Tibial artery (tissue), 4 donors: Measurements from ENCODE around the gene NDUFS8.
A peak's percentile ranks its signal among the peaks of the same experiment; 100 is the strongest.

Experiments used
- DNase-seq, 2 donors: peaks; one replicate each; pipeline ENCODE4 v3.0.0-alpha.2; 2019
- H3K27ac ChIP-seq, 2 donors: fragments of 200-600 bp; sonication (generic) in 1 of 2; 1 replicate in 1 of 2; 2 replicates in 1 of 2; pipeline ENCODE4 v1.5.1; 2018 to 2019; ENCODE audit warnings: mild to moderate bottlenecking in 1 of 2
- H3K27me3 ChIP-seq, 2 donors: fragments of 200-600 bp; sonication (generic) in 1 of 2; one replicate each; pipeline versions ENCODE4 v1.5.1 to v1.6.0; 2016 to 2019
- H3K36me3 ChIP-seq, 3 donors: fragments of 200-600 bp; sonication (generic) in 2 of 3; one replicate each; pipeline ENCODE4 v1.5.1; 2016 to 2019; ENCODE audit warnings: mild to moderate bottlenecking in 2 of 3
- H3K4me1 ChIP-seq, 4 donors: fragments of 200-600 bp; sonication (generic) in 2 of 4; 1 replicate in 3 of 4; 2 replicates in 1 of 4; pipeline ENCODE4 v1.5.1; 2016 to 2019
- H3K4me3 ChIP-seq, 2 donors: fragments of 200-600 bp; sonication (generic) in 1 of 2; 1 replicate in 1 of 2; 2 replicates in 1 of 2; pipeline ENCODE4 v1.5.1; 2018 to 2019; ENCODE audit warnings: mild to moderate bottlenecking in 2 of 2
- H3K9me3 ChIP-seq, 3 donors: fragments of 200-600 bp; sonication (generic) in 1 of 3; one replicate each; pipeline ENCODE4 v1.5.1; 2016 to 2019
- CTCF ChIP-seq, 2 experiments: fragments of 200-600 bp in 1 of 2; fragments of 450-650 bp in 1 of 2; IDR thresholded peaks; one replicate each; pipeline ENCODE4 v1.5.1; 2017 to 2019; ENCODE audit warnings: antibody characterized with exemption in 2 of 2, mild to moderate bottlenecking in 1 of 2, moderate library complexity in 1 of 2
- intact Hi-C: fragments of 100-400 bp; cut with DNase I; formaldehyde crosslinking; loops from one replicate; pipeline ENCODE4 v1.15.0; 2023; ENCODE audit warnings: low total_unique reads

NDUFS8 gene

GRCh38 chr11:67998150-67999045 lies 32.1 kb upstream of the NDUFS8 start:
- DNase-seq, result no peak
- H3K27me3 ChIP-seq, result no peaks in the 10 kb centered on the region
- no peak overlapping the region for H3K4me3 ChIP-seq
- H3K4me1 ChIP-seq, result peaks cover 0 to 15% (median 4%) of the 10 kb centered on the region in 4 donors
- H3K9me3 ChIP-seq, result no peaks in the 10 kb centered on the region
- peaks cover 0 to 24% (median 6%) of the 10 kb centered on the region in 3 donors for H3K36me3 ChIP-seq
- no peak for TF ChIP-seq CTCF (IDR thresholded peaks at IDR 0.05)
- intact Hi-C loops, result no loop called here
- no peak overlapping the region for H3K27ac ChIP-seq

- intact Hi-C loops, result no loop called here
- DNase-seq, result no peak
- no peak for TF ChIP-seq CTCF (IDR thresholded peaks at IDR 0.05)
These were observed 31.3 kb upstream of the NDUFS8 start for GRCh38 chr11:67999201-67999629.

GRCh38 chr11:67999704-68000103 lies 30.8 kb upstream of the NDUFS8 start:
- Histone ChIP-seq H3K9me3 (no peaks in the 10 kb centered on the region), H3K27me3 (no peaks in the 10 kb centered on the region), H3K36me3 (peaks cover 0 to 24% (median 6%) of the 10 kb centered on the region in 3 donors), H3K4me3 (no peak overlapping the region), H3K4me1 (peaks cover 0 to 20% (median 7%) of the 10 kb centered on the region in 4 donors), H3K27ac (no peak overlapping the region)
- no peak for TF ChIP-seq CTCF (IDR thresholded peaks at IDR 0.05)
- intact Hi-C loops, result no loop called here
- no peak for DNase-seq

More at GRCh38 chr11:67999201-67999629, 31.3 kb upstream of the NDUFS8 start:
- H3K4me1 ChIP-seq, result peaks cover 0 to 17% (median 5%) of the 10 kb centered on the region in 4 donors
- H3K9me3 ChIP-seq, result no peaks in the 10 kb centered on the region
- no peak overlapping the region for H3K4me3 ChIP-seq
- H3K27me3 ChIP-seq, result no peaks in the 10 kb centered on the region
- H3K27ac ChIP-seq, result no peak overlapping the region
- H3K36me3 ChIP-seq, result peaks cover 0 to 24% (median 6%) of the 10 kb centered on the region in 3 donors

GRCh38 chr11:68002575-68002937 lies 27.9 kb upstream of the NDUFS8 start:
- Histone ChIP-seq H3K4me1 (peaks cover 0 to 17% (median 7%) of the 10 kb centered on the region in 4 donors), H3K4me3 (peak overlapping the region; percentile 74 to 76), H3K27ac (peak overlapping the region in 1 of 2 donors; percentile 78), H3K9me3 (no peaks in the 10 kb centered on the region), H3K36me3 (peaks cover 0 to 11% (median 0%) of the 10 kb centered on the region in 3 donors), H3K27me3 (no peaks in the 10 kb centered on the region)
- peak in 1 of 2 donors; percentile 52 for DNase-seq
- no peak for TF ChIP-seq CTCF (IDR thresholded peaks at IDR 0.05)
- intact Hi-C loops, result no loop called here

GRCh38 chr11:68002938-68003845 lies 27.3 kb upstream of the NDUFS8 start:
- Histone ChIP-seq H3K27ac (peak overlapping the region; percentile 71 to 78), H3K9me3 (no peaks in the 10 kb centered on the region), H3K36me3 (peaks cover 0 to 8% (median 0%) of the 10 kb centered on the region in 3 donors), H3K4me3 (peak overlapping the region; percentile 74 to 76), H3K4me1 (peaks cover 0 to 21% (median 8%) of the 10 kb centered on the region in 4 donors), H3K27me3 (no peaks in the 10 kb centered on the region)
- intact Hi-C loops, result no loop called here
- no peak for TF ChIP-seq CTCF (IDR thresholded peaks at IDR 0.05)
- no peak for DNase-seq
